Endothelial cell of umbilical vein (primary cell): ENCODE measurements around the gene CAMKV. TPM values are rescaled to one million over a fixed set of nuclear protein-coding genes. Genes with fewer than 3 reads are reported as not detected.

ENCODE experiments used
- BruUV-seq: library from RNA; stranded (reverse); fragments of 400-500 nt; replicated peaks from 2 replicates; lab custom pipeline; 2021; lab: Mats Ljungman, UMichigan
- CTCF ChIA-PET: fragments of 300-600, 350-600 bp; sonication (Branson Sonifier 250); formaldehyde crosslinking; loops from one replicate; lab custom pipeline; 2021; ENCODE audit warnings: antibody characterized with exemption, inconsistent platforms; lab: Charles Lee
- POLR2A ChIA-PET: fragments of 300-600, 350-600 bp; sonication (Branson Sonifier 250); formaldehyde crosslinking; loops from one replicate; lab custom pipeline; 2021; ENCODE audit warnings: antibody characterized with exemption, inconsistent platforms; lab: Charles Lee
- DNase-seq: peaks from one replicate; pipeline ENCODE4 v3.0.0-alpha.2; 2011; ENCODE audit warnings: low read depth, low spot score
- FAIRE-seq: peaks from 2 replicates; lab custom pipeline; 2011; peaks lifted over from hg19 to GRCh38; lab: Jason Lieb, UNC
- H2AFZ ChIP-seq: 2 replicates; pipeline ENCODE4 v1.6.0; 2012; ENCODE audit warnings: low read depth, low read length, control low read depth, inconsistent platforms
- H3K27ac ChIP-seq: 2 replicates; pipeline ENCODE4 v1.5.1; 2011; ENCODE audit warnings: low read depth, mild to moderate bottlenecking, control low read depth, low read length, moderate library complexity; ENCODE audit not compliant: insufficient read depth
- H3K27me3 ChIP-seq, 2 experiments: 2 replicates each; pipeline versions ENCODE4 v1.6.0 to v1.6.1; 2011; ENCODE audit warnings: low read length in 2 of 2, mixed read lengths in 1 of 2; ENCODE audit not compliant: control insufficient read depth in 2 of 2, insufficient read depth in 2 of 2
- H3K36me3 ChIP-seq, 2 experiments: 2 replicates in 1 of 2; 3 replicates in 1 of 2; pipeline ENCODE4 v1.5.1; 2011; ENCODE audit warnings: low read length in 2 of 2, mild to moderate bottlenecking in 1 of 2, moderate library complexity in 1 of 2; ENCODE audit not compliant: control insufficient read depth in 2 of 2, insufficient read depth in 2 of 2; ENCODE audit errors: extremely low read depth in 1 of 2
- H3K4me1 ChIP-seq: 3 replicates; pipeline ENCODE4 v1.5.1; 2011; ENCODE audit warnings: mild to moderate bottlenecking, low read length; ENCODE audit not compliant: control insufficient read depth, insufficient read depth; ENCODE audit errors: extremely low read depth
- H3K4me2 ChIP-seq: 2 replicates; pipeline ENCODE4 v1.6.1; 2011; ENCODE audit warnings: low read length, control low read depth, mixed read lengths; ENCODE audit not compliant: insufficient read depth
- H3K4me3 ChIP-seq, 3 experiments: fragments of 200-600 bp in 1 of 3; sonication (generic), shearing (Covaris generic) in 1 of 3; replicated peaks in 1 of 3; 2 replicates each; pipeline ENCODE4 v1.5.1; 2011 to 2016; ENCODE audit warnings: control low read depth in 3 of 3, low read length in 3 of 3, mild to moderate bottlenecking in 2 of 3, inconsistent platforms in 1 of 3, low read depth in 1 of 3, moderate library complexity in 1 of 3; ENCODE audit not compliant: insufficient read depth in 1 of 3
- H3K79me2 ChIP-seq: 2 replicates; pipeline ENCODE4 v1.6.0; 2012; ENCODE audit warnings: low read length, inconsistent platforms; ENCODE audit not compliant: control insufficient read depth, insufficient read depth
- H3K9ac ChIP-seq: replicated peaks from 2 replicates; pipeline ENCODE3; 2011; ENCODE audit warnings: low read length, control low read depth; ENCODE audit not compliant: insufficient read depth; ENCODE audit errors: extremely low read depth
- H3K9me1 ChIP-seq: replicated peaks from 3 replicates; pipeline ENCODE4 v1.6.0; 2011; ENCODE audit warnings: mild to moderate bottlenecking, low read length; ENCODE audit not compliant: control insufficient read depth, insufficient read depth; ENCODE audit errors: extremely low read depth
- H3K9me3 ChIP-seq: replicated peaks from 2 replicates; pipeline ENCODE4 v1.5.1; 2012; ENCODE audit warnings: low read length, inconsistent platforms; ENCODE audit not compliant: control insufficient read depth, insufficient read depth
- H4K20me1 ChIP-seq: replicated peaks from 2 replicates; pipeline ENCODE3; 2011; ENCODE audit warnings: mild to moderate bottlenecking, low read length; ENCODE audit not compliant: control insufficient read depth, insufficient read depth; ENCODE audit errors: extremely low read depth
- EZH2 ChIP-seq: IDR thresholded peaks from 2 replicates; pipeline ENCODE4 v1.6.1; 2012; ENCODE audit warnings: borderline replicate concordance, low read depth, mild to moderate bottlenecking, moderate library complexity, low read length, inconsistent platforms; ENCODE audit not compliant: severe bottlenecking
- FOS ChIP-seq: IDR thresholded peaks from 2 replicates; pipeline ENCODE4 v1.6.1; 2011; ENCODE audit warnings: mild to moderate bottlenecking, low read length, moderate library complexity, borderline replicate concordance; ENCODE audit not compliant: insufficient read depth
- GATA2 ChIP-seq: IDR thresholded peaks from 2 replicates; pipeline ENCODE4 v1.7.0; 2011; ENCODE audit warnings: low read depth, mild to moderate bottlenecking, moderate library complexity, mixed read lengths, low read length; ENCODE audit not compliant: insufficient read length, insufficient read depth
- JUN ChIP-seq: IDR thresholded peaks from 2 replicates; pipeline ENCODE4 v1.6.1; 2011; ENCODE audit warnings: borderline replicate concordance, low read depth; ENCODE audit not compliant: insufficient read length, insufficient read depth
- MYC ChIP-seq: IDR thresholded peaks from one replicate; pipeline ENCODE4 v1.6.1; 2011; ENCODE audit warnings: mild to moderate bottlenecking, low read depth, low read length
- POLR2A ChIP-seq: IDR thresholded peaks from 2 replicates; pipeline ENCODE4 v1.6.1; 2012; ENCODE audit warnings: low read depth, mild to moderate bottlenecking, control low read depth, low read length
- POLR2AphosphoS5 ChIP-seq: IDR thresholded peaks from 2 replicates; pipeline ENCODE4 v1.6.1; 2012; ENCODE audit warnings: low read depth, mild to moderate bottlenecking, control low read depth, low read length, moderate library complexity; ENCODE audit not compliant: insufficient read depth
- dilution Hi-C: fragments of 300-500 bp; cut with MboI; formaldehyde crosslinking; loops from one replicate; pipeline ENCODE4 v1.15.0; 2019; ENCODE audit warnings: low sequenced_read_pairs; ENCODE audit not compliant: extremely low pct_ligation_motif_present
- intact Hi-C: fragments of 100-400 bp; cut with micrococcal nuclease; formaldehyde crosslinking; loops from one replicate; pipeline ENCODE4 v1.10.0; 2022
- polyA plus RNA-seq, 4 experiments: library from polyadenylated mRNA; depleted of rRNA in 3 of 4; stranded (reverse) in 3 of 4; unstranded in 1 of 4; fragments of >200 nt; gene quantifications; 2 replicates each; pipeline versions ENCODE4 v1.2.1 to v1.2.3, GENCODE V29; 2011 to 2012; ENCODE audit warnings: missing spikeins in 1 of 4
- total RNA-seq: library from RNA; stranded (reverse); gene quantifications from 2 replicates; pipeline ENCODE4 v1.2.3, GENCODE V29; 2021
- TF ChIP-seq, protein P1 (sequence below): IDR thresholded peaks from 2 replicates; pipeline ENCODE4 v1.6.1; 2011; ENCODE audit not compliant: insufficient read depth, insufficient read length
- TF ChIP-seq, protein P2 (sequence below), 2 donors: IDR thresholded peaks; 1 replicate in 1 of 2; 2 replicates in 1 of 2; pipeline ENCODE4 v1.5.1; 2011; ENCODE audit warnings: low read length in 2 of 2, mild to moderate bottlenecking in 2 of 2, moderate library complexity in 2 of 2, control low read depth in 1 of 2, inconsistent platforms in 1 of 2, low read depth in 1 of 2; ENCODE audit not compliant: insufficient read depth in 1 of 2; ENCODE audit errors: extremely low read depth in 1 of 2

CAMKV gene
- total and polyA plus RNA-seq, 2 donors (not counting 3 experiments of a cell fraction or from before 2014, with no cell fraction given), result not detected

DNA sequence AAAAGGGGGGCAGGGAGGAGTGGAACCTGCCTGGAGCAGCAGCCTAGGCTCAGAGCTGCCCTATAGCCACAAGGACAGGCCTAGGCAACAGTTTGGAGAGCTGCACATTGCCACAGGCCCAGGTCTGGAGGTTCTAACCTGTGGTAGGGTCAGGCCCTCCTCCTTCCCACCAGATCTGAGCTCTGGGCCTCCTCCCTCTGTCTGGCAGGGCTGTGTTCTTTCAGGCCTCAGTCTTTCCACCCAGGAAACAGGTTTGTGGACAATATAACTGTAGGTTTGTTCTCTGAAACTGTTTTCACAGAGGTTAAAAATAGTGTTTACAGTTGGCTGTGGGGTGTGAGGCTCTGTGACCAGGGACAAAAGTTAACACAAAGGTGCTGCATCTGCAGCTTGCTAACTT, 9.0 kb upstream of the CAMKV start:
- Histone ChIP-seq H3K4me3 (no peak overlapping the region), H3K9me1 (no peaks in the 10 kb centered on the region), H3K4me2 (no peak overlapping the region), H3K79me2 (no peaks in the 10 kb centered on the region), H4K20me1 (no peaks in the 10 kb centered on the region), H3K36me3 (no peaks in the 10 kb centered on the region), H3K4me1 (no peaks in the 10 kb centered on the region), H3K9me3 (no peaks in the 10 kb centered on the region), H3K9ac (no peak overlapping the region), H2AFZ (no peak overlapping the region), H3K27ac (no peak overlapping the region), H3K27me3 (peaks cover 7 to 8% of the 10 kb centered on the region in 2 experiments)
- no peak for TF ChIP-seq JUN
- no peak for TF ChIP-seq GATA2
- TF ChIP-seq EZH2, result no peak
- no peak for TF ChIP-seq POLR2A
- no peak for TF ChIP-seq FOS
- TF ChIP-seq, protein P1, sequence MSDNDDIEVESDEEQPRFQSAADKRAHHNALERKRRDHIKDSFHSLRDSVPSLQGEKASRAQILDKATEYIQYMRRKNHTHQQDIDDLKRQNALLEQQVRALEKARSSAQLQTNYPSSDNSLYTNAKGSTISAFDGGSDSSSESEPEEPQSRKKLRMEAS, result no peak
- TF ChIP-seq MYC, result no peak
- no peak for TF ChIP-seq POLR2AphosphoS5
- TF ChIP-seq, protein P2, sequence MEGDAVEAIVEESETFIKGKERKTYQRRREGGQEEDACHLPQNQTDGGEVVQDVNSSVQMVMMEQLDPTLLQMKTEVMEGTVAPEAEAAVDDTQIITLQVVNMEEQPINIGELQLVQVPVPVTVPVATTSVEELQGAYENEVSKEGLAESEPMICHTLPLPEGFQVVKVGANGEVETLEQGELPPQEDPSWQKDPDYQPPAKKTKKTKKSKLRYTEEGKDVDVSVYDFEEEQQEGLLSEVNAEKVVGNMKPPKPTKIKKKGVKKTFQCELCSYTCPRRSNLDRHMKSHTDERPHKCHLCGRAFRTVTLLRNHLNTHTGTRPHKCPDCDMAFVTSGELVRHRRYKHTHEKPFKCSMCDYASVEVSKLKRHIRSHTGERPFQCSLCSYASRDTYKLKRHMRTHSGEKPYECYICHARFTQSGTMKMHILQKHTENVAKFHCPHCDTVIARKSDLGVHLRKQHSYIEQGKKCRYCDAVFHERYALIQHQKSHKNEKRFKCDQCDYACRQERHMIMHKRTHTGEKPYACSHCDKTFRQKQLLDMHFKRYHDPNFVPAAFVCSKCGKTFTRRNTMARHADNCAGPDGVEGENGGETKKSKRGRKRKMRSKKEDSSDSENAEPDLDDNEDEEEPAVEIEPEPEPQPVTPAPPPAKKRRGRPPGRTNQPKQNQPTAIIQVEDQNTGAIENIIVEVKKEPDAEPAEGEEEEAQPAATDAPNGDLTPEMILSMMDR (IDR thresholded peaks at IDR 0.05; ENCODE audit: extremely low read depth in 1 of 2, insufficient read depth in 1 of 2, low read depth in 1 of 2, low read length in 2 of 2), result no peak
- intact Hi-C loops, result no loop called here
- dilution Hi-C loops, result no loop called here
- BruUV-seq, result no TSS peak
- ChIA-PET POLR2A (no interaction called here), CTCF (interaction anchor here (1.1 to 2.3 kb wide), 3 partner anchors 11 to 39 kb away, joined by 3 to 6 read pairs (median 5); no protein-coding TSS in a partner anchor)
- FAIRE-seq (no peak), DNase-seq (no peak)
